ENCODE results near the gene ADAM11. TPM values are rescaled to one million over a fixed set of nuclear protein-coding genes. Genes with fewer than 3 reads are reported as not detected.
A peak's percentile ranks its signal among the peaks of the same experiment; 100 is the strongest.
"Not testable (repeated sequence)": the region's sequence is repeated elsewhere in the genome, so short reads cannot be mapped to it uniquely, and the experiment has no call there.

Gene ADAM11, protein sequence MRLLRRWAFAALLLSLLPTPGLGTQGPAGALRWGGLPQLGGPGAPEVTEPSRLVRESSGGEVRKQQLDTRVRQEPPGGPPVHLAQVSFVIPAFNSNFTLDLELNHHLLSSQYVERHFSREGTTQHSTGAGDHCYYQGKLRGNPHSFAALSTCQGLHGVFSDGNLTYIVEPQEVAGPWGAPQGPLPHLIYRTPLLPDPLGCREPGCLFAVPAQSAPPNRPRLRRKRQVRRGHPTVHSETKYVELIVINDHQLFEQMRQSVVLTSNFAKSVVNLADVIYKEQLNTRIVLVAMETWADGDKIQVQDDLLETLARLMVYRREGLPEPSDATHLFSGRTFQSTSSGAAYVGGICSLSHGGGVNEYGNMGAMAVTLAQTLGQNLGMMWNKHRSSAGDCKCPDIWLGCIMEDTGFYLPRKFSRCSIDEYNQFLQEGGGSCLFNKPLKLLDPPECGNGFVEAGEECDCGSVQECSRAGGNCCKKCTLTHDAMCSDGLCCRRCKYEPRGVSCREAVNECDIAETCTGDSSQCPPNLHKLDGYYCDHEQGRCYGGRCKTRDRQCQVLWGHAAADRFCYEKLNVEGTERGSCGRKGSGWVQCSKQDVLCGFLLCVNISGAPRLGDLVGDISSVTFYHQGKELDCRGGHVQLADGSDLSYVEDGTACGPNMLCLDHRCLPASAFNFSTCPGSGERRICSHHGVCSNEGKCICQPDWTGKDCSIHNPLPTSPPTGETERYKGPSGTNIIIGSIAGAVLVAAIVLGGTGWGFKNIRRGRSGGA
- polyA plus RNA-seq (2013, experiment 1 of 2) = 0.46 TPM
- 0.43 TPM for polyA plus RNA-seq (2013, experiment 2 of 2)

DNA sequence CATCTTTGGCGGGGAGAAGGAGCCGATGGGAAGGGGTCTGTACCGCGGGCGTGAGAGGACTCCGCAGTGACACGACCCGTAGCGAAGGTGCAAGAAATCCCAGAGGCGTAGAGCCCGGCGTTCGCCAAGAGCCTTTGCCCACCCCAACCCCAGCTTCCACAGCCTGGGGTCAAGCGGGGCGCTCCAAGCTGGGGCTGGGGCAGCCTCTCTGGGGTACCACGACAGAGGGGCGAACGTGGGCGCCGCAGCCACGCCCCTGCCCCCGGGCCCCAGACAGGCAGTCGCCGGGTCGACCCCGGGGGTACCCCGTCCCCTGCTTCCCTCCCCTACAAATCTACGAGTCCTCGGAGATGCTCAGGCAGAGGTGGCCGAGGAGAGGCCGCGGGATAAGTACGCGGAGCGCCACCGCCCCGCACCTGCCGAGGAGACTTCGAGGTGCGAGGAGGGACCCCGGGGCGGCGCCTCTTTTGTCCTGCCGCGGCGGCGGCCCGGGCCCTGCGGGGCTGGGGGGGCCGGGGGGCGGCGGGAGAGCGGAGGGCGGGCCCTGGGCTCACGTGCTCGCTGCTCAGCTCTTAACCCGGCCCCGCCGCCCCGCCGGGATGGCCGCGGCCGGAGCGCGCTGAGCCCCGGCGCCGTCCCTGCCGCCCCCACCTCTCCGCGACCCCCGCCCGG, at the start of gene ADAM11:
Gene ADAM11, plus strand, starts transcription at position 575 of the 672 bp plus-strand sequence. CDS start 212 bp downstream, outside the sequence.
- WGBS (ENCODE audit: extremely low coverage, insufficient coverage, low lambda C conversion rate) = no CpG with 5 or more reads among the region's 74 CpGs
- DNase-seq = no peak

DNA sequence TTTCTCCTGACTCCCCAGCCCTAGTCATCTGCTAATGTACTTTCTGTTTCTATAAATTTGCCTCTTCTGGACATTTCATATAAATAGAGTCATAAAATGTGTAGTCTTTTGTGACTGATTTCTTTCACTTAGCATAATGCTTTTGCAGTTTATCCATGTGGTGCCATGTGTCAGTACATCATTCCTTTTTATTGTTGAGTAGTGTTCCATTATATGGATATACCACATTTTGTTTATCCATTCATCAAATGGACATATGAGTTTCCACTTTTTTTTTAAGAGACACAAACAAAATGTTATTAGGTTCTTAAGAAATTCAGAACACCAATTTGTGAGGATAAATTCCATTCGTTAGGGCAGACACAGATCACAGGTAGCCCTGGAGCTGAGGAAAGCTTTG, 39.3 kb upstream of the ADAM11 start:
- Histone ChIP-seq H3K4me2 (ENCODE audit: low read length) (no peak overlapping the region), H3K27ac (ENCODE audit: low read depth, low read length) (no peak overlapping the region), H2BK5ac (ENCODE audit: low read length) (no peak overlapping the region), H3K4ac (ENCODE audit: low read depth, low read length) (no peak overlapping the region), H2AK5ac (ENCODE audit: low read length) (no peak overlapping the region), H2BK120ac (ENCODE audit: low read depth, low read length) (no peak overlapping the region), H3K9ac (ENCODE audit: low read length) (no peak overlapping the region), H3K36me3 (ENCODE audit: control insufficient read depth, insufficient read depth, low read length) (peaks cover 7% of the 10 kb centered on the region), H4K5ac (ENCODE audit: low read length) (no peak overlapping the region), H3K27me3 (ENCODE audit: insufficient read depth, low read length, poor library complexity) (no peaks in the 10 kb centered on the region), H3K79me2 (ENCODE audit: control insufficient read depth, insufficient read depth, low read length) (no peaks in the 10 kb centered on the region), H3K23ac (ENCODE audit: low read length) (no peak overlapping the region), H3K56ac (ENCODE audit: low read length) (no peak overlapping the region), H3K4me1 (ENCODE audit: control insufficient read depth, low read depth, low read length) (no peaks in the 10 kb centered on the region), H2BK15ac (replicated peaks; ENCODE audit: low read depth) (no peak overlapping the region), H3K79me1 (ENCODE audit: low read length) (peaks cover 2% of the 10 kb centered on the region), H4K8ac (ENCODE audit: low read depth, low read length) (no peak overlapping the region), H3K4me3 (ENCODE audit: low read length) (no peak overlapping the region), H3K18ac (ENCODE audit: low read length) (no peak overlapping the region)
- WGBS (ENCODE audit: extremely low coverage, insufficient coverage, low lambda C conversion rate) = no CpG with 5 or more reads among the region's 1 CpG
- no peak for DNase-seq

More for the DNA sequence above, at the start of gene ADAM11:
- no peak within 1 kb of the TSS for H2BK120ac ChIP-seq (ENCODE audit: low read depth, low read length)
- H3K18ac ChIP-seq (ENCODE audit: low read length) = peak within 1 kb of the TSS; percentile 63
- H2AK5ac ChIP-seq (ENCODE audit: low read length) = no peak within 1 kb of the TSS
- no peak within 1 kb of the TSS for H3K4ac ChIP-seq (ENCODE audit: low read depth, low read length)
- no peak within 1 kb of the TSS for H3K27ac ChIP-seq (ENCODE audit: low read depth, low read length)
- no peaks in the 10 kb centered on the region for H3K79me1 ChIP-seq (ENCODE audit: low read length)
- no peaks in the 10 kb centered on the region for H3K36me3 ChIP-seq (ENCODE audit: control insufficient read depth, insufficient read depth, low read length)
- H4K5ac ChIP-seq (ENCODE audit: low read length) = no peak within 1 kb of the TSS
- no peaks in the 10 kb centered on the region for H3K4me1 ChIP-seq (ENCODE audit: control insufficient read depth, low read depth, low read length)
- peak within 1 kb of the TSS; percentile 66 for H3K23ac ChIP-seq (ENCODE audit: low read length)
- no peak within 1 kb of the TSS for H3K4me3 ChIP-seq (ENCODE audit: low read length)
- H3K4me2 ChIP-seq (ENCODE audit: low read length) = peak within 1 kb of the TSS; percentile 25
- H2BK15ac ChIP-seq (replicated peaks; ENCODE audit: low read depth) = no peak within 1 kb of the TSS
- H3K27me3 ChIP-seq (ENCODE audit: insufficient read depth, low read length, poor library complexity) = peaks cover 14% of the 10 kb centered on the region
- no peak within 1 kb of the TSS for H2BK5ac ChIP-seq (ENCODE audit: low read length)
- peak within 1 kb of the TSS; percentile 60 for H3K56ac ChIP-seq (ENCODE audit: low read length)
- H3K79me2 ChIP-seq (ENCODE audit: control insufficient read depth, insufficient read depth, low read length) = no peaks in the 10 kb centered on the region
- H3K9ac ChIP-seq (ENCODE audit: low read length) = peak within 1 kb of the TSS; percentile 19
- no peak within 1 kb of the TSS for H4K8ac ChIP-seq (ENCODE audit: low read depth, low read length)

DNA sequence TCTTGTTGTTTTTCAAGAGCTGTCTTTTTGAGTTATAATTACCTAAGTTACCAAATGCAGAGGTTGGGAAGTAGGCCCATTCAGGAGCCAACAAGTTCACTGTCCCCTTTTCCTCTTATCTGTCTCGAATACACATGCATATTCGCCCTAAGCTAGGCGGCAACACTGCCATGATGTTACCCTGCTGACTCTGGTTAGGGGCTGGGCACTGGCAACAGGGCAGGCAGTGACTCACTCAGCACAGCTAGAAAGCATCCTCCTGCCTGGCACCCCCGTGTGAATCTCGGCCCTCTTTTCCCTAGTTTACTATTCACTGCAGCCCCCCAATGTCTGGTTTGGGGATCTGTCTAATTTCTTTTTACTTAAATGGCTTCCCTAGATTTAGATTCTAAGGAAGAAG, 36.5 kb upstream of the ADAM11 start:
- Histone ChIP-seq H4K8ac (ENCODE audit: low read depth, low read length) (no peak overlapping the region), H3K9ac (ENCODE audit: low read length) (no peak overlapping the region), H3K79me2 (ENCODE audit: control insufficient read depth, insufficient read depth, low read length) (no peaks in the 10 kb centered on the region), H2AK5ac (ENCODE audit: low read length) (no peak overlapping the region), H3K4me2 (ENCODE audit: low read length) (no peak overlapping the region), H3K27me3 (ENCODE audit: insufficient read depth, low read length, poor library complexity) (no peaks in the 10 kb centered on the region), H3K4ac (ENCODE audit: low read depth, low read length) (no peak overlapping the region), H3K79me1 (ENCODE audit: low read length) (peaks cover 2% of the 10 kb centered on the region), H2BK5ac (ENCODE audit: low read length) (no peak overlapping the region), H3K23ac (ENCODE audit: low read length) (no peak overlapping the region), H3K56ac (ENCODE audit: low read length) (no peak overlapping the region), H3K4me1 (ENCODE audit: control insufficient read depth, low read depth, low read length) (no peaks in the 10 kb centered on the region), H3K4me3 (ENCODE audit: low read length) (no peak overlapping the region), H3K27ac (ENCODE audit: low read depth, low read length) (no peak overlapping the region), H2BK15ac (replicated peaks; ENCODE audit: low read depth) (no peak overlapping the region), H3K36me3 (ENCODE audit: control insufficient read depth, insufficient read depth, low read length) (peaks cover 7% of the 10 kb centered on the region), H2BK120ac (ENCODE audit: low read depth, low read length) (no peak overlapping the region), H4K5ac (ENCODE audit: low read length) (no peak overlapping the region), H3K18ac (ENCODE audit: low read length) (no peak overlapping the region)
- no CpG with 5 or more reads among the region's 5 CpGs for WGBS (ENCODE audit: extremely low coverage, insufficient coverage, low lambda C conversion rate)
- peak; percentile 48 for DNase-seq

DNA sequence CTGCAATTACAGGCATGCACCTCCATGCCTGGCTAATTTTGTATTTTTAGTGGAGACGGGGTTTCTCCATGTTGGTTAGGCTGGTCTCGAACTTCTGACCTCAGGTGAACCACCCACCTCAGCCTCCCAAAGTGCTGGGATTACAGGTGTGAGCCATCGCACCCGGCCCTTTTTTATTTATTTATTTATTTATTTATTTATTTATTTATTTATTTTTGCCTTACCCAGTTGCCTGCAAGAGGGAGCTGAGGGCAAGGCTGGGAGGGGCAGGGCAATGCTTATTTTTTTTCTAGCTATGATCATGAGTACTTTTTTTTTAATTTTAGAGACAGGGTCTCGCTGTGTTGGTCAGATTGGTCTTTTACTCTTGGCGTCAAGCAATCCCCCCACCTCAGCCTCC, 32.7 kb upstream of the ADAM11 start:
- H3K79me1 ChIP-seq (ENCODE audit: low read length); H3K4ac ChIP-seq (ENCODE audit: low read depth, low read length); H3K79me2 ChIP-seq (ENCODE audit: control insufficient read depth, insufficient read depth, low read length); H3K4me2 ChIP-seq (ENCODE audit: low read length); H3K27ac ChIP-seq (ENCODE audit: low read depth, low read length); H3K56ac ChIP-seq (ENCODE audit: low read length); H4K5ac ChIP-seq (ENCODE audit: low read length); H2BK120ac ChIP-seq (ENCODE audit: low read depth, low read length); H4K8ac ChIP-seq (ENCODE audit: low read depth, low read length); H3K4me3 ChIP-seq (ENCODE audit: low read length); H3K36me3 ChIP-seq (ENCODE audit: control insufficient read depth, insufficient read depth, low read length); H3K27me3 ChIP-seq (ENCODE audit: insufficient read depth, low read length, poor library complexity); H2BK15ac ChIP-seq (replicated peaks; ENCODE audit: low read depth); H3K4me1 ChIP-seq (ENCODE audit: control insufficient read depth, low read depth, low read length); H3K18ac ChIP-seq (ENCODE audit: low read length); DNase-seq; H2BK5ac ChIP-seq (ENCODE audit: low read length); H3K23ac ChIP-seq (ENCODE audit: low read length); H3K9ac ChIP-seq (ENCODE audit: low read length); H2AK5ac ChIP-seq (ENCODE audit: low read length): not testable (repeated sequence)
- WGBS (ENCODE audit: extremely low coverage, insufficient coverage, low lambda C conversion rate) = no CpG with 5 or more reads among the region's 6 CpGs

DNA sequence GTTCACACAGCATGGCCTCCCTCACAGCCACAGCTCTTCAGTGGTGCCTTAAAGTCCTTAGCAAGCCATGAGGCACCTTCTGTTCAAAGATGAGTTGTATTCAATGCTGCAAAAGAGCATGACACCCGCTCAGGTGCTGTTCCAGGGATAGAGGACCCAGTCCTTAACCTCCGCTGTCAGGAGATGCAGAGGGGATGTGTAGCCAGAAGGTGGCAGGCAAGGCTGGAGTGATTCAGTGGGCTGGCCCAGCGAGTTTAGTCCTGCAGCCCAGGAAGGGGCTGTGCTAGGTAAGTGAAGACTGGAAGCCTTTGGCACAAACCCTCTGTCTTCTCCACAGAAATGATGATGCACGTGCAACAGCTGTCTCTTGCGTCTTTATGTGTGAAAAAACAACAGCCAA, 25.0 kb upstream of the ADAM11 start:
- no CpG with 5 or more reads among the region's 5 CpGs for WGBS (ENCODE audit: extremely low coverage, insufficient coverage, low lambda C conversion rate)
- Histone ChIP-seq H3K4me2 (ENCODE audit: low read length) (no peak overlapping the region), H3K79me2 (ENCODE audit: control insufficient read depth, insufficient read depth, low read length) (no peaks in the 10 kb centered on the region), H3K56ac (ENCODE audit: low read length) (no peak overlapping the region), H2BK5ac (ENCODE audit: low read length) (no peak overlapping the region), H2AK5ac (ENCODE audit: low read length) (no peak overlapping the region), H3K36me3 (ENCODE audit: control insufficient read depth, insufficient read depth, low read length) (peaks cover 6% of the 10 kb centered on the region), H3K18ac (ENCODE audit: low read length) (no peak overlapping the region), H4K5ac (ENCODE audit: low read length) (no peak overlapping the region), H4K8ac (ENCODE audit: low read depth, low read length) (no peak overlapping the region), H3K4me3 (ENCODE audit: low read length) (no peak overlapping the region), H3K79me1 (ENCODE audit: low read length) (no peaks in the 10 kb centered on the region), H3K4me1 (ENCODE audit: control insufficient read depth, low read depth, low read length) (no peaks in the 10 kb centered on the region), H3K4ac (ENCODE audit: low read depth, low read length) (no peak overlapping the region), H3K23ac (ENCODE audit: low read length) (no peak overlapping the region), H3K9ac (ENCODE audit: low read length) (no peak overlapping the region), H3K27me3 (ENCODE audit: insufficient read depth, low read length, poor library complexity) (no peaks in the 10 kb centered on the region), H2BK120ac (ENCODE audit: low read depth, low read length) (no peak overlapping the region), H3K27ac (ENCODE audit: low read depth, low read length) (no peak overlapping the region), H2BK15ac (replicated peaks; ENCODE audit: low read depth) (no peak overlapping the region)
- peak; percentile 63 for DNase-seq

Data from mesendoderm (in vitro differentiated cells).